Activated T-cell treated with anti-CD3 and anti-CD28 coated beads for 24 hours (primary cell): ENCODE data around the gene MYO3B.

ENCODE experiments used
- DNase-seq: peaks from one replicate; pipeline ENCODE4 v3.0.0-alpha.2; 2020; ENCODE audit warnings: low read depth

Gene MYO3B

GRCh38 chr2:170300993-170301392 lies 123.0 kb downstream of the MYO3B start:
- no peak for DNase-seq

- no peak for DNase-seq
These were observed 123.7 kb downstream of the MYO3B start for GRCh38 chr2:170301626-170302025.

- no peak for DNase-seq
These were observed 127.8 kb downstream of the MYO3B start for GRCh38 chr2:170305711-170306110.

DNA sequence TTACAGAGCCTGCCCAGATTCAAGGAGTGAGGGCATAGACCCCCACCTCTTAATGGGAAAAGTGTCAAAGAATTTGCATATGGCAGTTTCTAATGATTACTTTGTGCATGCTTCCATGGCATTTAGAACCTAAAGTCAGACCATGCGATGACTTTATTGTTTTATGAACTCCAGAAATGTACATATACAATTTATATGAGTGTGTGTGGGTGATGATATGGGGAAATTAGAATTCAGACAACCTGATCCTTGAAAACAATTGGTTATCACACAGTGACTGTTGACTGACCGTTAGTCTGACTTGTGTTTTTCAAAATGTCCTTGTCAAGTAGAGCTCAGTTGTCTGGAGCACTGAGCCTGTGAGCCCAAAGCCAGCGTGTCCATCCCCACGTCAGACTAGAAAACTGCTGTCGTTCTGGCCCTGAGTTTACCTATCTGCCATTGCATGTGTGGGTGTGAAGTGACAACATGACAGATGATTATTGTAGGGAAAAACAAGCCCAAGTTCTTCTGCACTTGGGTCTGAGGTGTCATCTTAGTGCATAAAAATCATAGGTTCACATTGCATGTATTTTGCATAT lies 128.4 kb downstream of the MYO3B start:
- DNase-seq: no peak

GRCh38 chr2:170307052-170307451 lies 129.1 kb downstream of the MYO3B start:
- no peak for DNase-seq

- no peak for DNase-seq
These were observed 129.8 kb downstream of the MYO3B start for GRCh38 chr2:170307555-170308351.

DNA sequence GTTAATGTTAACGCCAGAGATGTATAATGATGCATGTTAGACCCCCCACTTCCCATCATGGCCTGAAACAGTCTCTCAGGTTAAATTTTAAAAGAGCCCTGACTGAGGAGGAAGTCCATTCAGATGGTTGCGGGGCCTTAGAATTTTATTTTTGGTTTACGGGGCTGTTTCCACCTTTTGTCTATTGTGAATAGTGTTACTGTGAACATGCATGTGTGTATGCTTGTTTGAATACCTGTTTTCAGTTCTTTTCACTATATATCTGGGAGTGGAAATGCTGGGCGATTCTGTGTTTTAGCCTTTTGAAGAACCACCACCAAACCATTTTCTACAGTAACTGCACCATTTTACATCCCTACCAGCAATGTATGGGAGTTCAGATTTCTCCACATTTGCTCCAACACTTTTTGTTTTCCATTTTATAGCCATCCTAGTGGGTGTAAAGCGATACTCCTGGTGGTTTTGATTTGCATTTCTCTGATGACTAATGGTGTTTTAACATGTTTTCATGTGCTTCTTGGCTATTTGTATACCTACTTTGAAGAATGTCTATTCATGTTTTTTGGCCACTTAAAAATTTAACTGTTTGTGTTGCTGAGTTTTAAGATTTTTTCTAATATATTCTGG lies 133.0 kb downstream of the MYO3B start:
- DNase-seq: no peak

GRCh38 chr2:170313347-170313991 lies 135.5 kb downstream of the MYO3B start:
- DNase-seq: no peak

DNA sequence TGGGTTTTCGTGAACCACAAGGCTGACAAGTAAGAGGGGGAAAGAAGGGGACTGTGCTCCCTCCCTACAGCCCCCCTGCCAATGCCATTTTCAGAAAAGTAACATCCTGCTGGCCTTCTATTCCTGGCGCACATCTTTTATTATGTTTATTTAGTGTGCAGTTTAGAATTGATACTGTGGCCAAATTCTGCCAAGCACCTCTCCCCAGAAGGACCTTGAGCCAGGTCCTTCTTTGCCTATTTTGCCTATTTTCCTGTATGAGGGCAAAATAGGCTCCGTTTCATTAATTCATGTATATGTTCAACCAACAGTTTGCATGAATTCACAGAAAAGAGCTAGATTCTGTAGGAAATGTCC lies 136.0 kb downstream of the MYO3B start:
- no peak for DNase-seq

DNA sequence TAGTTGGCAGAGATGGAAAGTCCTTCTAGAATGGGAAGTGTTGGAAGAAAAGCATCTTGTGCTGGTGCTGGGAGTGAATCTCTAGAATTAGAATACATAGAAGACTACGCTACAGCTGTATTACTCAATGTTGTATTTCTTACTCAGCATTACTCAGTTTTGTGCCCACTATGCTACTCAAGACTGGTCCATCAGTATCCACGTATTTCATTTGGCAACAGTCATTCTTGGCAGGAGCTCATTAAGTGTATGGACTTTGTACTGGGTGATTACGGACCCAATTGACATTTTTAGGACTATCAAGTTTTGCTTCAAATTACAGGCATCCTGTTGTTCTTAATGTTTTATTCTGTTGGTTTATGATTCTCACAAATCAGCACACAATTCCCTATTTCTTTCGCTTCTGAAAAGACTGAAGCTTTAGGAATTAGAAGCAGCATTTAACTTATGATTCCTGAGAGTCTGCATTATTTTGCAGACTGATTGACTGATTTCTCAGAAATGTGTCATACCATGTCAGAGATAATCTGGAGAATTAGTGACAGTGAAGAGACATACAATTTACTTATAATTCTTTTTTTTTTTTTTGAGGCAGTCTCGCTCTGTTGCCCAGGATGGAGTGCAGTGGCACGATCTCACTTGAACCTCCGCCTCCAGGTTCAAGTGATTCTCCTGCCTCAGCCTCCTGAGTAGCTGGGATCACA lies 136.9 kb downstream of the MYO3B start:
- no peak for DNase-seq

GRCh38 chr2:170320948-170321347 lies 143.0 kb downstream of the MYO3B start:
- no peak for DNase-seq

DNA sequence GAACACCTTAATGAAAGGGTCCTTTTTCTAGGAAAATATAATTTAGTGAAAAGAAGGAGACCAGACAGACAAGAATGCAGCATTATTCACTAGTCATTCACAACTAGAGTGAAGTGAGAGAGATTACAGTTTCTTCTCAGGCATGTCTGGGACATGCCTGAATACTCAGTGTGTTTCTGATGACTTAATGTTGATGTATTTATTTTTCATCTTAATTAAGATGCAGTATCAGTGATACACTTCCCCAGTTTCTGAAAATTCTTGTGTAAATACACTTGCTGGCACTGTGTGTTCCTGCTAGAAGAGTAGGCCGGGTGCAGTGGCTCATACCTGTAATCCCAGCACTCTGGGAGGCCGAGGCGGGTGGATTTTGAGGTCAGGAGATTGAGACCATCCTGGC lies 143.6 kb downstream of the MYO3B start:
- no peak for DNase-seq

DNA sequence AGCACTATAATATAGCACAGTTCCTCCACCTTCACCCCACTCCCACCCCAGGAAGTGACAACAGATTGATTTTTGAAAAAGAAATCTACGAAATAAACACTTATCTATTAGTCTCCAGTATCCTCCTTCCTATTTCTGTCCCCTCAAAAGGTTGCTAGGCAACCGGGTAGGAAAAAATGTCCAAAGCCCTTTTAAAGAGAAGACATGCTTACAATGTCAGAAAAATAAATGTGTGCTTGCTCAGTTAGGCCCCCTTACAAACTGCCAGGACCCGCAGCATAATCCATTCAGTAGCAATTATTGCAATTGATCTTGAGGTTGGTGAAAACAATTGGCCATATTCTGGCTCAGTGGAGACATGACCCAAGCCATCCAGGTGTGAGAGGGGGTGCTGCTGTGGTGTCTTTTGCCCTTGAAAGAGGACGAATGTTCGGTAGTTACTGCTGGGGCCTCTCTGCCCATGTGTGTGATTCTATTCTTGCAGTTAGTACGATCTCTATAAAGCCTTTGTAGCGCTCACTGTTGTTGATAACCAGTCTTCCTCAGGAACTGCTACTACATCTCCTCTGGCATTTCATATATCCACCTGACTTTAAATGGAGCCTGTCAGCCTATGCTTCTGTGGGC lies 144.3 kb downstream of the MYO3B start:
- no peak for DNase-seq

GRCh38 chr2:170323743-170324142 lies 145.8 kb downstream of the MYO3B start:
- DNase-seq: no peak

GRCh38 chr2:170324640-170325046 lies 146.7 kb downstream of the MYO3B start:
- peak; percentile 15 for DNase-seq

- DNase-seq: no peak
These were observed 152.9 kb downstream of the MYO3B start for GRCh38 chr2:170330881-170331280.

DNA sequence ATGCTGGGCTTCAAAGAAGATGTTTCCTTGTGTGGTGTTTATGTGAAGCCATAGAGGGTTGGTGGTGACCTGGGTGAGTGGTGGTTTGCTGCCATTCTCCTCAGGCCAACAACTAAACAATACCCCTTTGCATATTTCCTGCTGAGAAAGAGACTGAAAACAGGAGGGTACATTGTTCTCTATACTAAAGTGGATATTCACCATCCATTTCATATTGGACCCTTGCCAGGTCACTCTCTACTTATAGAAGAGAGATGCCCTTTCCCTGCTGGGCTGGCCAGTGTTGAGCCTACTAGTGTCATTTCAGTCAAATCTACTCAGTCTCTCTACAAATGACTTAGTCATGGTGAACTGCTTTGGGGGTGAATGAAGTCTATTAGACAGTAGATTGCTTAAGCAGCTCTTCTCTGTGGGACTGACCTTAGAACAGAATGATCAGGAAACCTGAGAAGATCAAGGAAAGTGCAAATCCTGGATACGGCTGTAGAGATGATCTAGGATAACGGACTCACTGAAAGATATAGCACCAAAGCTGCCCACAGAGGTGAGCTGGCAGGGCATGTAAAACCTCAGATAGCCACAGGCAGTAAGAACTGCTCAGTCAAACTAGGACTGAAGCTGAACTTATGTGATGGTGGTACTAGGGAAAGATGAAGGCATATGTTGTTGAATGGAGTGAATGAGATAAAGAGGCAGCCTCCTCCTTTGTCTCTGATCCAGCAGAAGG lies 154.9 kb downstream of the MYO3B start:
- no peak for DNase-seq

- no peak for DNase-seq
These were observed 157.4 kb downstream of the MYO3B start for GRCh38 chr2:170335351-170335750.

GRCh38 chr2:170336408-170336807 lies 158.5 kb downstream of the MYO3B start:
- DNase-seq: no peak

DNA sequence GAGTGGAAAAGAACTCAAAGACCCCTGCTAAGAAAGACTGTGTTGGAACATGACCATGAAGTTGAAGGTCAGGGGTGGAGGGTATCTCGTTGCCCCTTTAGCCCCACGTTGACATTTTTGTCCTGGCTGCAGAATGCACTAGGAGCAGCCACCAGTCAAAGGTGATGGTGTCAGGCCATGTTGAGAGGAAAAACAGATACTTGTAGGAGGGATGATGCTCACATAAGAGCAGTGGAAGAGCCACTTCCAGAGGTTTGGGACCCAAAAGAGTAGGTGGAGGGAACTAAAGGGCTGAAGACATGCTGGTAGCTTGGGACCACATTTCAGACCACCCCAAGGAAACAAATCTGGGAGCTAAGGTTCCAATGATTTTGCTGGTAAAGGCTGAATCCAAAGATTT lies 159.0 kb downstream of the MYO3B start:
- no peak for DNase-seq

DNA sequence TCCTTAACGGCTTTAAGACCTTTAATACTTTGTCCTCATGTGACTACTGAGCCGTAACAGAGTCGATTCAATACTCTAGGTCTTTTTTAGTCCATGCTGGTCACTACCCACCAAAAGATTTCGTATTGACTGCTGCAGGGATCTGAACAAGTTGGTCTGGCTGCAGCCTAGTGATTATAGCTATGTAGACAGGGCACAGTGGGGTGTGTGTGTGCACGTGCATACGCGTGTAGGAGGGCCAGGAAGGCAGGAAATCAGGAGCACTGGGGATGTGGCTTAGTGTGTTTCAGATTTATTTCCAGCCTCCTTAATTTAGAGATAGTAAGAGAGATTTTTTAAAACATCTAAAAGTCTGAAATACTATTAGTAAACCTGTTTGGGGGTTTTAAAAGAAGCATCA lies 161.4 kb downstream of the MYO3B start:
- no peak for DNase-seq
